Measurements from ENCODE around the gene PTPN11.

- TF ChIP-seq, protein P1, sequence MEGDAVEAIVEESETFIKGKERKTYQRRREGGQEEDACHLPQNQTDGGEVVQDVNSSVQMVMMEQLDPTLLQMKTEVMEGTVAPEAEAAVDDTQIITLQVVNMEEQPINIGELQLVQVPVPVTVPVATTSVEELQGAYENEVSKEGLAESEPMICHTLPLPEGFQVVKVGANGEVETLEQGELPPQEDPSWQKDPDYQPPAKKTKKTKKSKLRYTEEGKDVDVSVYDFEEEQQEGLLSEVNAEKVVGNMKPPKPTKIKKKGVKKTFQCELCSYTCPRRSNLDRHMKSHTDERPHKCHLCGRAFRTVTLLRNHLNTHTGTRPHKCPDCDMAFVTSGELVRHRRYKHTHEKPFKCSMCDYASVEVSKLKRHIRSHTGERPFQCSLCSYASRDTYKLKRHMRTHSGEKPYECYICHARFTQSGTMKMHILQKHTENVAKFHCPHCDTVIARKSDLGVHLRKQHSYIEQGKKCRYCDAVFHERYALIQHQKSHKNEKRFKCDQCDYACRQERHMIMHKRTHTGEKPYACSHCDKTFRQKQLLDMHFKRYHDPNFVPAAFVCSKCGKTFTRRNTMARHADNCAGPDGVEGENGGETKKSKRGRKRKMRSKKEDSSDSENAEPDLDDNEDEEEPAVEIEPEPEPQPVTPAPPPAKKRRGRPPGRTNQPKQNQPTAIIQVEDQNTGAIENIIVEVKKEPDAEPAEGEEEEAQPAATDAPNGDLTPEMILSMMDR (IDR thresholded peaks at IDR 0.05 in 2 of 3, conservative IDR thresholded peaks at IDR 0.05 in 1 of 3; ENCODE audit: borderline replicate concordance in 1 of 3, insufficient read depth in 1 of 3, low read depth in 2 of 3, low read length in 2 of 3), result no peak
- TF ChIP-seq SP1 (IDR thresholded peaks at IDR 0.05; ENCODE audit: low read depth) (no peak), POLR2A (IDR thresholded peaks at IDR 0.05; ENCODE audit: borderline replicate concordance, extremely low read depth, insufficient read depth, insufficient read length) (no peak), ZBTB33 (IDR thresholded peaks at IDR 0.05; ENCODE audit: extremely low read depth, insufficient replicate concordance, low read length) (no peak), CBX3 (IDR thresholded peaks at IDR 0.05; ENCODE audit: low read depth) (no peak), SIN3A (IDR thresholded peaks at IDR 0.05; ENCODE audit: low read depth) (no peak), SRF (IDR thresholded peaks at IDR 0.05; ENCODE audit: low read depth) (no peak), EZH2 (IDR thresholded peaks at IDR 0.05) (no peak), POLR2AphosphoS5 (IDR thresholded peaks at IDR 0.05; ENCODE audit: low read depth, low read length) (no peak)
These were observed 62.2 kb downstream of the PTPN11 start for GRCh38 chr12:112480931-112481330.

Measured in HCT116 (cell line).